ENCODE results near the gene EEIG1. TPM values are rescaled to one million over a fixed set of nuclear protein-coding genes. Genes with fewer than 3 reads are reported as not detected.
A peak's percentile ranks its signal among the peaks of the same experiment; 100 is the strongest.

The EEIG1 gene
- total RNA-seq, 4 donors from 2014 or later = 18.3 to 34.7 (median 24.9) TPM

DNA sequence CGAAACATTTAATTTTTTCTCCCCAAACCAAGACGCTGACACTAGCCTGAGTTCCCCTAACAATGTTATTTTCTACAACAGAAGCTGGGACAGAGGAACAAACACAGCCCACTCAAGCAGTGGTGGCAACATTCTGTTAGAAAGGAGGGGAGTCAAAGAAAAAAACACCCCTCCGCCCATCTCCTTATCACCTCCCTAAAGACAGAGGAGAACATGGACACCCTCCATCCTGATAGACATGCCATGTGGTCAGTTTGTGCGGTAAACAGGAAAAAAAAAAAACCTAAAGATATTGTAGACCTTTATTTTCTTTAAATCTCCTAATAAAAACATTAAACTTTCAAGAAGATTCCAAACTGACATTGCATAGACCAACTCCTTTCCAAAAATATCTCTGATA lies 40.2 kb downstream of the EEIG1 start:
- Histone ChIP-seq H3K9me3 (no peaks in the 10 kb centered on the region), H3K27ac (peak overlapping the region; percentile 81 to 94 (median 91)), H3K36me3 (peaks cover 12 to 15% of the 10 kb centered on the region in 2 donors), H3K27me3 (no peaks in the 10 kb centered on the region), H3K4me1 (peaks cover 53 to 54% of the 10 kb centered on the region in 2 donors), H3K4me3 (replicated peaks in 1 of 3) (no peak overlapping the region)
- 80% methylated on average over 4 of the region's 4 CpGs for WGBS, 2 donors
- no peak for DNase-seq
- TF ChIP-seq, protein P1, sequence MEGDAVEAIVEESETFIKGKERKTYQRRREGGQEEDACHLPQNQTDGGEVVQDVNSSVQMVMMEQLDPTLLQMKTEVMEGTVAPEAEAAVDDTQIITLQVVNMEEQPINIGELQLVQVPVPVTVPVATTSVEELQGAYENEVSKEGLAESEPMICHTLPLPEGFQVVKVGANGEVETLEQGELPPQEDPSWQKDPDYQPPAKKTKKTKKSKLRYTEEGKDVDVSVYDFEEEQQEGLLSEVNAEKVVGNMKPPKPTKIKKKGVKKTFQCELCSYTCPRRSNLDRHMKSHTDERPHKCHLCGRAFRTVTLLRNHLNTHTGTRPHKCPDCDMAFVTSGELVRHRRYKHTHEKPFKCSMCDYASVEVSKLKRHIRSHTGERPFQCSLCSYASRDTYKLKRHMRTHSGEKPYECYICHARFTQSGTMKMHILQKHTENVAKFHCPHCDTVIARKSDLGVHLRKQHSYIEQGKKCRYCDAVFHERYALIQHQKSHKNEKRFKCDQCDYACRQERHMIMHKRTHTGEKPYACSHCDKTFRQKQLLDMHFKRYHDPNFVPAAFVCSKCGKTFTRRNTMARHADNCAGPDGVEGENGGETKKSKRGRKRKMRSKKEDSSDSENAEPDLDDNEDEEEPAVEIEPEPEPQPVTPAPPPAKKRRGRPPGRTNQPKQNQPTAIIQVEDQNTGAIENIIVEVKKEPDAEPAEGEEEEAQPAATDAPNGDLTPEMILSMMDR (IDR thresholded peaks at IDR 0.05) = no peak
- TF ChIP-seq POLR2A (IDR thresholded peaks at IDR 0.05) = no peak
- intact Hi-C loops (cut with DNase I) = no loop called here

DNA sequence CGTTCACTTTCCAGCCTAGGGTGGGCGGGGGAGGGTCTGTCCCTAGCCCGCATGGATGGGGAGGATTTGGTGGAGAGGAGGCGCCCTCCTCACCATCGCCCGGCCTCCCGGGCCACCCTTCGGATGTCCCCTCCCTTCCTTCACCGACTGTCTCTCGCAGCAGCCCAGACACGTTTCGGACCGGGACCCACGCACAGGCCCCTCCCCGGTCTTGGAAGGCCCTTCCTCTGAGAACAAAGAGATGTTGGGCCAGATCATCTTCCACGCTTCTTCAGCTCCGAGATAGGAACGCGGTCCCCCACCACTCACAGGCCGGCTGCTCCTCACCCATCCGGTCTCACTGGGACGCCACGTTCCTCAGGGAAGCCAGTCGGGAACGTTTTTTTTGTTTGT lies 42.5 kb downstream of the EEIG1 start:
- no peak for TF ChIP-seq POLR2A (IDR thresholded peaks at IDR 0.05)
- TF ChIP-seq, protein P1 (IDR thresholded peaks at IDR 0.05) = no peak
- H3K36me3 ChIP-seq = no peaks in the 10 kb centered on the region
- peak overlapping the region in 1 of 3 donors; percentile 74 for H3K4me3 ChIP-seq (replicated peaks in 1 of 3)
- DNase-seq = no peak
- H3K4me1 ChIP-seq = peaks cover 53 to 54% of the 10 kb centered on the region in 2 donors
- H3K27ac ChIP-seq = peak overlapping the region in 2 of 3 donors; percentile 43 to 73
- 38 to 50% methylated on average over 24 to 25 of the region's 25 CpGs for WGBS, 2 donors
- H3K27me3 ChIP-seq = no peaks in the 10 kb centered on the region
- intact Hi-C loops (cut with DNase I) = no loop called here
- no peaks in the 10 kb centered on the region for H3K9me3 ChIP-seq

DNA sequence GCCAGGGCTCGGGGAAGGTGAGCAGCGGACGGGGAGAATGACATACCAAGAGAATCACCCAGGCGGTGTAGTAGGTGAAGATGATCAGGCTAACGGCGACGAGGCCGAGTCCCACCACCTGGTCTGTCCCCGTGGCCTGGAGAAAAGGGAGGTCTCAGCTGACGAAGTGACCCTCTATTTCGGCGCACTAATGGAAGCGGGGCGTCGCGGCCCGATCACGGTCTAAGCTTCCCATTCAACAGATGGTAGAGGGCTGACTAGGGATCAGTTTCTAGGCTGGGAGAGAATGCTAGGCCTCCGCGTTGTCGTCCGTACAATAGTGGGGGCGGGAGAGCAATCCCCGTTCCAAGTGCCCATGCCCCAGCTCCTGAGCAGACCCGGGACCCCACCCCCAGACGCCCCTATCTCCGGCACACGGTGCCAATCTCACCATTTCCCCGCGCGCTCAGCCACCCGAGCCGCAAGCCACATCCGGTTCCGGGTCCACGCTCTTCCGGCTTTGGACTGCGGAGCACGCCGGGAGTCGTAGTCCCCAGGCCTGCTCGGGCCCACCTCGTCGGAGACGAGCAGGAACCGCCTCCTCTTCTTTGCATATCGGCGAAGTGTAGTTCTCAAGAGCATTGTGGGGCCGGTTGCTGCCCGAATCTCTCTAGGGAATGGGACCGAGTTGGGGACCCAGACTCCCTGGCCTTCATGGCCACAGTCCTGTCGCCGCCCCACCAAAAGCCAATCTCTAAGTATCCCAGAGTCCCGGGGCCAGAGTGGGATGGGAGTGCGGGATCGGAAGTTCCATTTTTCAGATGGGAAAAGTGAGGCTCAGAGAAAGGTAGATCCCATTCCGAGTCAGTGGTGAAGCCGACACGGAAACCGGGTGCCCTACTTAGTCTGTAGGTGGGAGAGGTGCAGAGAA lies 43.1 kb downstream of the EEIG1 start, which contains the start of gene DPM2:
Gene DPM2 (minus strand): TSS at position 467 of the 910 bp plus-strand sequence. CDS start 34 bp downstream, at position 433.
- WGBS, 2 donors = 15 to 18% methylated on average over 8 to 25 of the region's 60 CpGs
- peak; percentile 75 to 78 for DNase-seq
- Histone ChIP-seq H3K4me3 (replicated peaks in 1 of 3) (peak within 1 kb of the TSS; percentile 52 to 74 (median 63)), H3K4me1 (peaks cover 49 to 51% of the 10 kb centered on the region in 2 donors), H3K27me3 (no peaks in the 10 kb centered on the region), H3K9me3 (no peaks in the 10 kb centered on the region), H3K36me3 (no peaks in the 10 kb centered on the region), H3K27ac (peak within 1 kb of the TSS in 2 of 3 donors; percentile 43 to 73)
- peak in 1 of 2 donors; percentile 57 for TF ChIP-seq POLR2A (IDR thresholded peaks at IDR 0.05)
- TF ChIP-seq, protein P1 (IDR thresholded peaks at IDR 0.05) = no peak
- intact Hi-C loops (cut with DNase I) = no loop called here

DNA sequence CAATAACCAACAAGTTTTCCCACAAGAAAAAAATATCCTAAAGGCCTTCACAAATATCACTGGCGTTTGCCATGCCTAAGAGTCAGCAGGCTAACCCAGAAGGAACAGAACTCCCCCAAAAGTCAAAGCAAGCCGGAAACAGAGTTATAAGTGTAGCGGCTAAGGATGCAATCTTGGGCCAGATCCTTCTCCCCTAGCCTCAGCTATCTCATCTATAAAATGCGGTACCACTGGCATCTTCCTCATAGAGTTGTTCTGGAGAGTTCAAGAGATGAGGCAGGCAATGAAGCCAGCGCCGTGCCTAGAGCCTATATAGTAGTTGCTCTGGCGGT lies 43.8 kb downstream of the EEIG1 start:
- DNase-seq = no peak
- TF ChIP-seq POLR2A (IDR thresholded peaks at IDR 0.05) = no peak
- TF ChIP-seq, protein P1 (IDR thresholded peaks at IDR 0.05) = no peak
- no peaks in the 10 kb centered on the region for H3K27me3 ChIP-seq
- intact Hi-C loops (cut with DNase I) = no loop called here
- H3K9me3 ChIP-seq = no peaks in the 10 kb centered on the region
- H3K4me1 ChIP-seq = peaks cover 43 to 44% of the 10 kb centered on the region in 2 donors
- H3K4me3 ChIP-seq (replicated peaks in 1 of 3) = peak overlapping the region; percentile 52 to 74 (median 63)
- no peaks in the 10 kb centered on the region for H3K36me3 ChIP-seq
- peak overlapping the region in 1 of 3 donors; percentile 73 for H3K27ac ChIP-seq
- WGBS, 2 donors = 8 to 16% methylated on average over 7 of the region's 7 CpGs

DNA sequence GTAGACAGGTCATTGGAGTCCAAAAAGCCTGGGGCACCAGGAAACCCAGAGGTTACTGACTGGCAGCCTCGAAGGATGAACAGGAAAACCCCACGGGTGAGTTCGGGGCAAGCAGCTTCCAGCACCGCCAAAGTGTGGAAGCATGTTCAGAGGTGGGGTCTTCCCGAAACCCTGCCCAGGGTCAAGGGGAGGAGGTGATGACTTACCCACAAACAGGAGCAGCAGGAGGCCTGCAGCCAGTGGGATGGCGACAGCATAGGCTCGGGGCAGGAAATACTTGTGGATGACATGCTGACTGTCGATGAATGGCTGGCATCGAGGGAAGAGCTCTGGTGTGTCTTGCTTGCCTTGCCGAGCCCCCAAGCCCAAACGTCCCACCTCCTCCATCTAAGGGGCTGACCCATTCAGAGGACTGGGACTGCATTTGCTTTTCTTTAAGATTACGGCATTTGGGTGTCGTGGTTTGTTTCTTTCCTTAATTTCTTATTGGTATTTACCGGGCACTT lies 44.4 kb downstream of the EEIG1 start:
- Histone ChIP-seq H3K4me3 (replicated peaks in 1 of 3) (peak overlapping the region in 1 of 3 donors; percentile 74), H3K4me1 (peaks cover 42 to 43% of the 10 kb centered on the region in 2 donors), H3K36me3 (no peaks in the 10 kb centered on the region), H3K9me3 (no peaks in the 10 kb centered on the region), H3K27ac (no peak overlapping the region), H3K27me3 (no peaks in the 10 kb centered on the region)
- intact Hi-C loops (cut with DNase I) = no loop called here
- DNase-seq = no peak
- no peak for TF ChIP-seq POLR2A (IDR thresholded peaks at IDR 0.05)
- TF ChIP-seq, protein P1 (IDR thresholded peaks at IDR 0.05) = no peak
- 76 to 77% methylated on average over 14 of the region's 14 CpGs for WGBS, 2 donors
